Psoas muscle (tissue), 8 donors: ENCODE measurements around the gene PLEKHA6. TPM values are rescaled to one million over a fixed set of nuclear protein-coding genes. Genes with fewer than 3 reads are reported as not detected.

ENCODE experiments used
- ATAC-seq, 4 donors: fragments of 200-7000 bp; cut with Tn5 transposase; one replicate each; pipeline ENCODE4 v1.9.1; 2020; ENCODE audit warnings: moderate library complexity in 3 of 4, mild to moderate bottlenecking in 2 of 4
- DNase-seq, 2 donors: peaks; one replicate each; pipeline ENCODE4 v3.0.0-alpha.2; 2020
- H3K27ac ChIP-seq: fragments of 200-600 bp; one replicate; pipeline ENCODE4 v1.8.0; 2022
- H3K27me3 ChIP-seq, 3 donors: fragments of 200-600 bp in 1 of 3; one replicate each; pipeline versions ENCODE4 v1.6.1 to v1.8.0; 2013 to 2022; ENCODE audit warnings: low read length in 2 of 3, mild to moderate bottlenecking in 2 of 3, moderate library complexity in 1 of 3; ENCODE audit not compliant: insufficient read depth in 3 of 3
- H3K36me3 ChIP-seq, 2 donors: fragments of 200-600 bp in 1 of 2; one replicate each; pipeline versions ENCODE4 v1.6.1 to v1.8.0; 2013 to 2022; ENCODE audit warnings: low read depth in 1 of 2, mild to moderate bottlenecking in 1 of 2, moderate library complexity in 1 of 2; ENCODE audit not compliant: insufficient read depth in 1 of 2
- H3K4me1 ChIP-seq: fragments of 200-600 bp; one replicate; pipeline ENCODE4 v1.8.0; 2022
- H3K4me3 ChIP-seq: fragments of 200-600 bp; one replicate; pipeline ENCODE4 v1.8.0; 2022; ENCODE audit warnings: mild to moderate bottlenecking
- H3K9me3 ChIP-seq: fragments of 200-600 bp; one replicate; pipeline ENCODE4 v1.8.0; 2022
- WGBS, 3 donors: extraction: QIAGEN DNeasy Blood & Tissue Kit; methylation state at CpG; one replicate each; pipeline versions ENCODE4 v1.1.6 to v1.1.7; 2013; 5-methylcytosine and 5-hydroxymethylcytosine counted together
- intact Hi-C, 2 donors: fragments of 100-400 bp; cut with DNase I; formaldehyde crosslinking; loops; one replicate each; pipeline versions ENCODE4 v1.11.0 to v1.14.2; 2022
- polyA plus RNA-seq, 3 donors: library from polyadenylated mRNA; stranded (reverse); fragments of 200-250 nt; gene quantifications; one replicate each; pipeline ENCODE4 v1.2.3, GENCODE V29; 2013
- total RNA-seq, 4 donors: library from RNA; stranded (reverse); fragmentation: NEBNext Ultra II Directional in 2 of 4; extraction: Animal tissue kit (Norgen Biotek cat#: 25700) in 2 of 4; gene quantifications; one replicate each; pipeline versions ENCODE4 v1.2.1 to v1.2.4, GENCODE V29; 2021 to 2023
- TF ChIP-seq, protein P1 (sequence below): fragments of 200-600 bp; IDR thresholded peaks from one replicate; pipeline ENCODE4 v1.8.0; 2022; ENCODE audit warnings: antibody characterized with exemption
- donor health status: healthy with polysubstance abuse.
- donor health status: DM: no; HTN: no; CAD: no; lungs with moderate emphysema.
- donor health status: Bipolar disorder and iron deficiency.
- donor health status: healthy.
- donor health status: DM: yes; HTN: yes; CAD: no.
- donor health status: DM: no; HTN: no; CAD: no.
- donor health status: DM: no; HTN: no; CAD: no.
- donor health status: DM: yes; HTN: yes; CAD: no.

Gene PLEKHA6
- total and polyA plus RNA-seq, 7 donors: 0.92 to 7.1 (median 1.7) TPM

DNA sequence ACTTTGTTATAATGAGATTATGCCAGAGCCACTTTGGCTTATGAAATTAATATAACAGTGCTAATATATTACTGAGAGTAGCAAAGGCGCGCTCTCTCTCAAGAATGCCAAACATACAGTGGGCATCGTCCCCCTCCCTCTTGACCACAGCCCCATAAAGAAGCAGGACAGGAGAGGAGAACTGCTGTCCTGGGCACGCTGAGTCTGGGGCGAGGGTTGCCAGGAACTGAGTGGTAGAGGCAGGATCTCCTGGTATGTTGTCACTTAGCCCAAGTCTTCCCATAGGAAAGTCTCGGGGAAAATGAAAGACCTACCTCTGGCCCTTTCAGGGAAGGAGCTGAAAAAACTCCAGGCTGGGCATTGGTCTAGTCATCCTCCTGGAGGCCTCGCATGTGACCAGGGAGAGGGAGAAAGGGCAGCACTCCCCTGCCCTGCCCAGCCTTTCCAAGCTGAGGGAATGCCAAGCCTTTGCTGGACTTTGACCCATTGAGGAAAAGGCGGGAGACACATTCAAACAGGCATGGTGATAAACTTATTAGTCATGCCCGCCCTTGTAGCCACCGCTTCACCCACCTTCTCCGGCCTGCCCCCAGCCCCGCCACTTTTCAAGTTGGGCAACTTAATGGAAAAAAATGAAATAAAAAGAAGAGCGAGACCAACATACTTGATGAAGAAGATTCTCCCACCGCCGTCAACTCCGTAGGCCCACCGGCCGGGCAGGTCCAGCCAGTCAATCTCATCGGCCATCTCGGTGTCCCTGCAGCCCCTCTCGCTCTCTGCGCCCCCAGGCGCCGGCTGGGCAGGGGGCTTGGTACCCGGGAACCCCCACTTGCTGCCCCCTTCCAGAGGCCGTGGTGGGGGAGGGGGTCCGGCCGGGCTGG is 17.4 kb upstream of the PLEKHA6 start:
- TF ChIP-seq, protein P1, sequence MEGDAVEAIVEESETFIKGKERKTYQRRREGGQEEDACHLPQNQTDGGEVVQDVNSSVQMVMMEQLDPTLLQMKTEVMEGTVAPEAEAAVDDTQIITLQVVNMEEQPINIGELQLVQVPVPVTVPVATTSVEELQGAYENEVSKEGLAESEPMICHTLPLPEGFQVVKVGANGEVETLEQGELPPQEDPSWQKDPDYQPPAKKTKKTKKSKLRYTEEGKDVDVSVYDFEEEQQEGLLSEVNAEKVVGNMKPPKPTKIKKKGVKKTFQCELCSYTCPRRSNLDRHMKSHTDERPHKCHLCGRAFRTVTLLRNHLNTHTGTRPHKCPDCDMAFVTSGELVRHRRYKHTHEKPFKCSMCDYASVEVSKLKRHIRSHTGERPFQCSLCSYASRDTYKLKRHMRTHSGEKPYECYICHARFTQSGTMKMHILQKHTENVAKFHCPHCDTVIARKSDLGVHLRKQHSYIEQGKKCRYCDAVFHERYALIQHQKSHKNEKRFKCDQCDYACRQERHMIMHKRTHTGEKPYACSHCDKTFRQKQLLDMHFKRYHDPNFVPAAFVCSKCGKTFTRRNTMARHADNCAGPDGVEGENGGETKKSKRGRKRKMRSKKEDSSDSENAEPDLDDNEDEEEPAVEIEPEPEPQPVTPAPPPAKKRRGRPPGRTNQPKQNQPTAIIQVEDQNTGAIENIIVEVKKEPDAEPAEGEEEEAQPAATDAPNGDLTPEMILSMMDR: no peak
- DNase-seq (no peak), ATAC-seq (peak in 3 of 4 donors; percentile 16 to 54 (median 36))
- intact Hi-C loops: no loop called here
- Histone ChIP-seq H3K4me1 (peaks cover 9% of the 10 kb centered on the region), H3K36me3 (no peaks in the 10 kb centered on the region), H3K9me3 (no peaks in the 10 kb centered on the region), H3K27ac (no peak overlapping the region), H3K27me3 (peaks cover 0 to 32% (median 0%) of the 10 kb centered on the region in 3 donors), H3K4me3 (peak overlapping the region; percentile 76)
- WGBS, 3 donors: 48 to 67% (median 48%) methylated on average over 25 to 28 of the region's 28 CpGs

DNA sequence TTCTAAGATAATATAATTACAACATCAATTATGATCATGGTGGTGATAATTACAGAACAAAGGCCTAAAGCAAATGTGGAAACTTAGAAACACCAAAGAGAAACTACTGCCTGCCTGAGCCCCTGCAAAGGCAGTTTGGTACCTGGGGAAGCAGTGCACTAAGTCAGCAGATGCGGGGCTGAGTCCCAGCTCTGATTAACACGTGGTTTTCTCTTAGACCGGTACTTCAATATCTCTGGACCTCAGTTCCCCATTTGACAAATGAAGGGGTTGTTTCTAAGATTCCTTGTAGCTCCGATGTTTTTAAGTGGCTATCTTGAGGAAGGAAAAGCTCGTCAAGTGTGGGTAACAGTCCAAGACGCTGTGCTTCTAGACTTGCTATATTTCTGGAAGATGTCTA is 16.7 kb upstream of the PLEKHA6 start:
- H3K9me3 ChIP-seq: no peaks in the 10 kb centered on the region
- TF ChIP-seq, protein P1: no peak
- no peak overlapping the region for H3K4me3 ChIP-seq
- ATAC-seq (no peak), DNase-seq (no peak)
- no peak overlapping the region for H3K27ac ChIP-seq
- intact Hi-C loops: no loop called here
- 76 to 81% (median 78%) methylated on average over 6 of the region's 6 CpGs for WGBS, 3 donors
- H3K4me1 ChIP-seq: peaks cover 9% of the 10 kb centered on the region
- peaks cover 0 to 32% (median 0%) of the 10 kb centered on the region in 3 donors for H3K27me3 ChIP-seq
- no peaks in the 10 kb centered on the region for H3K36me3 ChIP-seq

DNA sequence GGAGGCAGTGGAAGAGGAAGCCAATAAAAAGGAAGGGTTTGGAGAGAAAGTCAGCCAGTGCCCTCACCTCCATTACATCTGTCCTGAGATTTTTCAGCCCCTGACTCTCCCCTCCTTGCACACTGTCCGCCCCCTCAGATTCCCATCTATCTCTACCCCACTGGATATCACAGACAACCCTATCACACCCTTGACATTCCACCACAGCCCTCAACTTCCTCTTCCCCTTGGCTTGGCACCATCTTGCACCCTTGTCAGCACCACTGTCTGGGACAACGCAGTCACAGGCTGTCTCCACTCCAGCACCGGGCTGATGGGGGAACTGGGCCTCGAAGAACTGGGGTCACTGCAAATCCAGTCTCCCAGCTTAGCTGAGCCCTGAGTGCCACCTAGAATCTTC is 14.2 kb upstream of the PLEKHA6 start:
- Histone ChIP-seq H3K9me3 (no peaks in the 10 kb centered on the region), H3K27me3 (peaks cover 0 to 32% (median 2%) of the 10 kb centered on the region in 3 donors), H3K4me3 (no peak overlapping the region), H3K4me1 (peaks cover 9% of the 10 kb centered on the region), H3K36me3 (no peaks in the 10 kb centered on the region), H3K27ac (no peak overlapping the region)
- TF ChIP-seq, protein P1: no peak
- ATAC-seq: no peak
- WGBS, 3 donors: 87 to 91% (median 89%) methylated on average over 4 of the region's 4 CpGs
- intact Hi-C loops: no loop called here
- DNase-seq: no peak

DNA sequence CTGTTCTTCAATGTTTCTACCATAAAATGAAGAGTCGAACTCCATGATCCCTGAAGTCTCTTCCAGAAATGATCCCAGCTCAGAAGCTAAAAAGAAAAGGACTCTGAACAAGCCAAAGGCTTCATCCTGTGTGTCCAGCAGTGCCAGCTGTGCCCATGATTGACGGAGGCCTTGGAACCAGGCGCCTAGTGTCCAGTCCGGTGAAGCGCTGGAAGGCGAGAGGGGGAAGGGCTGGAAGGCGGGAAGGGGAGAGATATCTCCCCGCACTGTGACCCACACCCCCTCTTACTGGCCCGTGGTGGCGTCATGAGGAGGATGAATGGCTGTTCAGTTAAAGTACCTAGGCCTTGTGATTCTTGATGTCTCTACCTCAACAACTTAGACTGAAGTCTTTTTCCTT is 10.4 kb upstream of the PLEKHA6 start:
- H3K27ac ChIP-seq: no peak overlapping the region
- H3K4me3 ChIP-seq: no peak overlapping the region
- no peaks in the 10 kb centered on the region for H3K9me3 ChIP-seq
- TF ChIP-seq, protein P1: no peak
- 67 to 72% (median 69%) methylated on average over 10 of the region's 10 CpGs for WGBS, 3 donors
- no peaks in the 10 kb centered on the region for H3K4me1 ChIP-seq
- intact Hi-C loops: no loop called here
- H3K27me3 ChIP-seq: peaks cover 0 to 11% (median 2%) of the 10 kb centered on the region in 3 donors
- DNase-seq: no peak
- H3K36me3 ChIP-seq: no peaks in the 10 kb centered on the region
- ATAC-seq: no peak
